Neural cell (in vitro differentiated cells): ENCODE results near the gene LRSAM1. TPM values are rescaled to one million over a fixed set of nuclear protein-coding genes. Genes with fewer than 3 reads are reported as not detected.

Source experiments
- H2AFZ ChIP-seq: fragments of 200-600, 300-800 bp; sonication (generic), shearing (Covaris generic); 2 replicates; pipeline ENCODE4 v1.6.0; 2014; ENCODE audit warnings: low read depth, mild to moderate bottlenecking, antibody characterized with exemption, low read length, moderate library complexity
- H3F3A ChIP-seq: fragments of 200-600 bp; shearing (Covaris generic); 2 replicates; pipeline ENCODE4 v1.6.1; 2016; ENCODE audit warnings: mild to moderate bottlenecking, moderate library complexity, mixed read lengths, antibody characterized with exemption, low read length; ENCODE audit not compliant: insufficient read depth, poor library complexity, severe bottlenecking
- H3K27ac ChIP-seq: fragments of 200-600, 300-800 bp; sonication (generic), shearing (Covaris generic); 2 replicates; pipeline ENCODE4 v1.5.1; 2014; ENCODE audit warnings: mild to moderate bottlenecking, low read length, moderate library complexity
- H3K27me3 ChIP-seq: fragments of 300-800, 200-600 bp; sonication (generic), shearing (Covaris generic); 2 replicates; pipeline ENCODE4 v1.6.0; 2014; ENCODE audit warnings: mild to moderate bottlenecking, low read depth, low read length, moderate library complexity; ENCODE audit not compliant: insufficient read depth
- H3K36me3 ChIP-seq: fragments of 300-800, 200-600 bp; sonication (generic), shearing (Covaris generic); 2 replicates; pipeline ENCODE4 v1.5.1; 2014; ENCODE audit warnings: mild to moderate bottlenecking, antibody characterized with exemption, low read length, moderate library complexity; ENCODE audit not compliant: insufficient read depth
- H3K4me2 ChIP-seq: fragments of 300-800, 200-600 bp; sonication (generic), shearing (Covaris generic); 2 replicates; pipeline ENCODE4 v1.6.0; 2014; ENCODE audit warnings: mild to moderate bottlenecking, low read length
- H3K4me3 ChIP-seq: fragments of 300-800, 200-600 bp; sonication (generic), shearing (Covaris generic); 2 replicates; pipeline ENCODE4 v1.5.1; 2014; ENCODE audit warnings: mild to moderate bottlenecking, low read length, moderate library complexity
- H3K79me2 ChIP-seq: fragments of 200-600 bp; shearing (Covaris generic); replicated peaks from 2 replicates; pipeline ENCODE4 v1.6.0; 2014; ENCODE audit warnings: mild to moderate bottlenecking, low read length, moderate library complexity; ENCODE audit not compliant: insufficient read depth
- H3K9ac ChIP-seq: fragments of 300-800, 200-600 bp; sonication (generic), shearing (Covaris generic); 2 replicates; pipeline ENCODE4 v1.6.1; 2016; ENCODE audit warnings: mild to moderate bottlenecking, low read length, mixed read lengths
- H3K9me2 ChIP-seq: fragments of 200-600 bp; shearing (Covaris generic); 2 replicates; pipeline ENCODE4 v1.6.1; 2016; ENCODE audit warnings: mild to moderate bottlenecking, low read length, mixed read lengths; ENCODE audit not compliant: insufficient read depth
- H3K9me3 ChIP-seq: fragments of 200-600, 300-800 bp; sonication (generic), shearing (Covaris generic); 2 replicates; pipeline ENCODE4 v1.6.1; 2016; ENCODE audit warnings: mild to moderate bottlenecking, mixed run types, low read length, moderate library complexity, mixed read lengths
- H4K20me1 ChIP-seq: fragments of 200-600 bp; shearing (Covaris generic); 2 replicates; pipeline ENCODE4 v1.6.1; 2016; ENCODE audit warnings: mild to moderate bottlenecking, mixed run types; ENCODE audit not compliant: insufficient read depth
- EP300 ChIP-seq: fragments of 450-650 bp; conservative IDR thresholded peaks from 2 replicates; pipeline ENCODE4 v1.6.1; 2014; ENCODE audit warnings: antibody characterized with exemption, mild to moderate bottlenecking, moderate library complexity; ENCODE audit not compliant: poor library complexity, severe bottlenecking
- EZH2 ChIP-seq: fragments of 200-600, 300-800 bp; shearing (Covaris generic), sonication (generic); IDR thresholded peaks from 2 replicates; pipeline ENCODE4 v1.6.1; 2014; ENCODE audit warnings: antibody characterized with exemption, low read length, borderline replicate concordance, mild to moderate bottlenecking; ENCODE audit not compliant: insufficient read depth, poor library complexity, severe bottlenecking
- MXI1 ChIP-seq: fragments of 450-650 bp; conservative IDR thresholded peaks from 2 replicates; pipeline ENCODE4 v1.6.1; 2014; ENCODE audit warnings: antibody characterized with exemption, mild to moderate bottlenecking; ENCODE audit not compliant: poor library complexity, severe bottlenecking
- POLR2AphosphoS5 ChIP-seq: IDR thresholded peaks from 2 replicates; pipeline ENCODE4 v1.6.1; 2012
- RAD21 ChIP-seq: fragments of 450-650 bp; conservative IDR thresholded peaks from 2 replicates; pipeline ENCODE4 v1.6.1; 2014; ENCODE audit warnings: antibody characterized with exemption, mild to moderate bottlenecking, moderate library complexity
- SMC3 ChIP-seq: fragments of 450-650 bp; conservative IDR thresholded peaks from 2 replicates; pipeline ENCODE4 v1.6.1; 2014; ENCODE audit warnings: antibody characterized with exemption, mild to moderate bottlenecking, moderate library complexity; ENCODE audit not compliant: poor library complexity
- TAF1 ChIP-seq: IDR thresholded peaks from 2 replicates; pipeline ENCODE4 v1.6.1; 2012; ENCODE audit warnings: low read depth
- polyA plus RNA-seq: library from polyadenylated mRNA; depleted of rRNA; stranded (reverse); fragments of >200 nt; gene quantifications from 2 replicates; pipeline ENCODE4 v1.2.3, GENCODE V29; 2014
- TF ChIP-seq, protein P1 (sequence below): fragments of 450-650 bp; IDR thresholded peaks from 2 replicates; pipeline ENCODE4 v1.5.1; 2014; ENCODE audit warnings: antibody characterized with exemption, mild to moderate bottlenecking, moderate library complexity; ENCODE audit not compliant: poor library complexity, severe bottlenecking
- TF ChIP-seq, protein P2 (sequence below): IDR thresholded peaks from 2 replicates; pipeline ENCODE4 v1.6.1; 2012; ENCODE audit warnings: borderline replicate concordance

LRSAM1 gene
- polyA plus RNA-seq, 1 donor from 2014 or later, result 21.6 TPM

DNA sequence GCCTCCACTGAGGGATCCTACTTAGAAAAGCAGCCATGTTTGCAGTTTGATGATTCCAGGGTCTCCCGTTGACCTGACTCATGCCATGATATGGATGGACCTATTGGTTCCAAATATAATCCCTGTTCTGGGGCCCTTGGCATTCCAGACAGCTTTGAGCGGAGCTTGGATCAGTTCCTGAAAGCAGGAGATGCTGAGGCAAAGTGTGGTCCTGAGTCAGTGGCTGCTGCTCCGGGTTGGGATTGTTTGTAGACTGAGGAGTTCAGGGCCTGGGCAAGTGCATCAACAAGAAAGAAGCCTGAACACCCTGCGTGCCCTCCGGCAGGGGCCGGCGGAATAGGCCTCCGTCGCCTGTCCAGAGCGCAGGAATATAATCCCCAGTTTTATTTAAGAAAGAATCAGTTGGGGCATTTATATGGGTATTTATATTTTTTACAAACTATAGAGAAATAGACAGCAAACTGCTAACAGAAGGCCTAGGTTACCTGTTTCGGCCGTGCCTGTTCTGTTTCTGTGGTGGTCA, 50.6 kb downstream of the LRSAM1 start:
- Histone ChIP-seq H3K9ac (no peak overlapping the region), H3K4me2 (no peak overlapping the region), H3K79me2 (no peaks in the 10 kb centered on the region), H3F3A (no peaks in the 10 kb centered on the region), H2AFZ (no peak overlapping the region), H3K4me3 (no peak overlapping the region), H4K20me1 (no peaks in the 10 kb centered on the region), H3K27me3 (no peaks in the 10 kb centered on the region), H3K9me3 (no peaks in the 10 kb centered on the region), H3K36me3 (no peaks in the 10 kb centered on the region), H3K27ac (no peak overlapping the region), H3K9me2 (no peaks in the 10 kb centered on the region)
- no peak for TF ChIP-seq EP300
- TF ChIP-seq, protein P1, sequence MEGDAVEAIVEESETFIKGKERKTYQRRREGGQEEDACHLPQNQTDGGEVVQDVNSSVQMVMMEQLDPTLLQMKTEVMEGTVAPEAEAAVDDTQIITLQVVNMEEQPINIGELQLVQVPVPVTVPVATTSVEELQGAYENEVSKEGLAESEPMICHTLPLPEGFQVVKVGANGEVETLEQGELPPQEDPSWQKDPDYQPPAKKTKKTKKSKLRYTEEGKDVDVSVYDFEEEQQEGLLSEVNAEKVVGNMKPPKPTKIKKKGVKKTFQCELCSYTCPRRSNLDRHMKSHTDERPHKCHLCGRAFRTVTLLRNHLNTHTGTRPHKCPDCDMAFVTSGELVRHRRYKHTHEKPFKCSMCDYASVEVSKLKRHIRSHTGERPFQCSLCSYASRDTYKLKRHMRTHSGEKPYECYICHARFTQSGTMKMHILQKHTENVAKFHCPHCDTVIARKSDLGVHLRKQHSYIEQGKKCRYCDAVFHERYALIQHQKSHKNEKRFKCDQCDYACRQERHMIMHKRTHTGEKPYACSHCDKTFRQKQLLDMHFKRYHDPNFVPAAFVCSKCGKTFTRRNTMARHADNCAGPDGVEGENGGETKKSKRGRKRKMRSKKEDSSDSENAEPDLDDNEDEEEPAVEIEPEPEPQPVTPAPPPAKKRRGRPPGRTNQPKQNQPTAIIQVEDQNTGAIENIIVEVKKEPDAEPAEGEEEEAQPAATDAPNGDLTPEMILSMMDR, result no peak
- TF ChIP-seq POLR2AphosphoS5, result no peak
- TF ChIP-seq MXI1, result no peak
- TF ChIP-seq SMC3, result no peak
- no peak for TF ChIP-seq EZH2
- TF ChIP-seq TAF1, result no peak
- TF ChIP-seq RAD21, result no peak
- TF ChIP-seq, protein P2, sequence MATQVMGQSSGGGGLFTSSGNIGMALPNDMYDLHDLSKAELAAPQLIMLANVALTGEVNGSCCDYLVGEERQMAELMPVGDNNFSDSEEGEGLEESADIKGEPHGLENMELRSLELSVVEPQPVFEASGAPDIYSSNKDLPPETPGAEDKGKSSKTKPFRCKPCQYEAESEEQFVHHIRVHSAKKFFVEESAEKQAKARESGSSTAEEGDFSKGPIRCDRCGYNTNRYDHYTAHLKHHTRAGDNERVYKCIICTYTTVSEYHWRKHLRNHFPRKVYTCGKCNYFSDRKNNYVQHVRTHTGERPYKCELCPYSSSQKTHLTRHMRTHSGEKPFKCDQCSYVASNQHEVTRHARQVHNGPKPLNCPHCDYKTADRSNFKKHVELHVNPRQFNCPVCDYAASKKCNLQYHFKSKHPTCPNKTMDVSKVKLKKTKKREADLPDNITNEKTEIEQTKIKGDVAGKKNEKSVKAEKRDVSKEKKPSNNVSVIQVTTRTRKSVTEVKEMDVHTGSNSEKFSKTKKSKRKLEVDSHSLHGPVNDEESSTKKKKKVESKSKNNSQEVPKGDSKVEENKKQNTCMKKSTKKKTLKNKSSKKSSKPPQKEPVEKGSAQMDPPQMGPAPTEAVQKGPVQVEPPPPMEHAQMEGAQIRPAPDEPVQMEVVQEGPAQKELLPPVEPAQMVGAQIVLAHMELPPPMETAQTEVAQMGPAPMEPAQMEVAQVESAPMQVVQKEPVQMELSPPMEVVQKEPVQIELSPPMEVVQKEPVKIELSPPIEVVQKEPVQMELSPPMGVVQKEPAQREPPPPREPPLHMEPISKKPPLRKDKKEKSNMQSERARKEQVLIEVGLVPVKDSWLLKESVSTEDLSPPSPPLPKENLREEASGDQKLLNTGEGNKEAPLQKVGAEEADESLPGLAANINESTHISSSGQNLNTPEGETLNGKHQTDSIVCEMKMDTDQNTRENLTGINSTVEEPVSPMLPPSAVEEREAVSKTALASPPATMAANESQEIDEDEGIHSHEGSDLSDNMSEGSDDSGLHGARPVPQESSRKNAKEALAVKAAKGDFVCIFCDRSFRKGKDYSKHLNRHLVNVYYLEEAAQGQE, result no peak

- TF ChIP-seq TAF1 (no peak), MXI1 (no peak), EP300 (no peak), SMC3 (no peak), RAD21 (no peak), POLR2AphosphoS5 (no peak), EZH2 (no peak)
- TF ChIP-seq, protein P2, result no peak
- TF ChIP-seq, protein P1, result no peak
- Histone ChIP-seq H3K4me3 (no peak overlapping the region), H2AFZ (no peak overlapping the region), H3K4me2 (no peak overlapping the region), H3K9me2 (no peaks in the 10 kb centered on the region), H3F3A (no peaks in the 10 kb centered on the region), H3K36me3 (no peaks in the 10 kb centered on the region), H3K9ac (no peak overlapping the region), H4K20me1 (no peaks in the 10 kb centered on the region), H3K27me3 (no peaks in the 10 kb centered on the region), H3K79me2 (no peaks in the 10 kb centered on the region), H3K27ac (no peak overlapping the region), H3K9me3 (no peaks in the 10 kb centered on the region)
Measured at GRCh38 chr9:127502706-127503378, 51.5 kb downstream of the LRSAM1 start.
